ENCODE results near the gene TMEM86B. TPM values are rescaled to one million over a fixed set of nuclear protein-coding genes. Genes with fewer than 3 reads are reported as not detected.
A peak's percentile ranks its signal among the peaks of the same experiment; 100 is the strongest.

Gene TMEM86B
- total RNA-seq, 1 experiment from 2014 or later: 14.2 TPM

- in situ Hi-C loops (cut with HindIII; ENCODE audit: low pct_unique_long_range_greater_than_20kb, low sequenced_read_pairs): no loop called here
- intact Hi-C loops (cut with micrococcal nuclease; ENCODE audit: unreplicated experiment): no loop called here
- ATAC-seq (no peak), DNase-seq (ENCODE audit: low read depth, low spot score) (no peak)
- CTCF ChIA-PET: no interaction called here
- POLR2A ChIA-PET: interaction anchor here (0.6 kb wide), 1 partner anchor 114 kb away, joined by 8 read pairs; no protein-coding TSS in a partner anchor
- H3K4me3 ChIP-seq (ENCODE audit: low read depth in 2 of 2, low read length in 2 of 2): no peak overlapping the region
- peaks cover 14% of the 10 kb centered on the region for H3K4me1 ChIP-seq (ENCODE audit: control insufficient read depth, insufficient read depth, low read length)
- H3K9me3 ChIP-seq (ENCODE audit: control insufficient read depth, insufficient read depth, low read depth, low read length): no peaks in the 10 kb centered on the region
- H3K27me3 ChIP-seq (ENCODE audit: control insufficient read depth, insufficient read depth, low read length): no peaks in the 10 kb centered on the region
- TF ChIP-seq SIN3A (IDR thresholded peaks at IDR 0.05; ENCODE audit: borderline replicate concordance, insufficient read depth, low read depth, low read length) (no peak), TCF7L2 (IDR thresholded peaks at IDR 0.05; ENCODE audit: low read depth, low read length) (no peak), POLR2AphosphoS5 (IDR thresholded peaks at IDR 0.05; ENCODE audit: low read depth, low read length) (no peak), REST (IDR thresholded peaks at IDR 0.05; ENCODE audit: insufficient read depth in 1 of 2, low read depth in 2 of 2, low read length in 1 of 2) (no peak), CTCF (IDR thresholded peaks at IDR 0.05) (no peak)
- H3K36me3 ChIP-seq (ENCODE audit: control insufficient read depth, insufficient read depth, low read length): peaks cover 5% of the 10 kb centered on the region; the same call in 1 of the 2 replicates
- H3K27ac ChIP-seq (ENCODE audit: low read length): no peak overlapping the region
- no TSS peak for BruUV-seq (replicated peaks)
These were observed 33.1 kb upstream of the TMEM86B start for GRCh38 chr19:55261671-55262126.

- Histone ChIP-seq H3K27ac (ENCODE audit: low read length) (peak overlapping the region; percentile 99), H3K27me3 (ENCODE audit: control insufficient read depth, insufficient read depth, low read length) (no peaks in the 10 kb centered on the region), H3K4me3 (ENCODE audit: low read depth in 2 of 2, low read length in 2 of 2) (peak overlapping the region; percentile 74 to 96), H3K36me3 (ENCODE audit: control insufficient read depth, insufficient read depth, low read length) (peaks cover 5% of the 10 kb centered on the region; the same call in 1 of the 2 replicates), H3K9me3 (ENCODE audit: control insufficient read depth, insufficient read depth, low read depth, low read length) (no peaks in the 10 kb centered on the region), H3K4me1 (ENCODE audit: control insufficient read depth, insufficient read depth, low read length) (peaks cover 32% of the 10 kb centered on the region)
- ChIA-PET POLR2A (interaction anchor here (0.5 to 0.9 kb wide), 7 partner anchors 13 to 286 kb away, joined by 3 to 9 read pairs (median 4); partner anchors contain the start of genes HSPBP1 and SBK3), CTCF (interaction anchor here (0.6 to 0.7 kb wide), 2 partner anchors 109 to 224 kb away, joined by 5 to 8 read pairs; no protein-coding TSS in a partner anchor)
- DNase-seq (ENCODE audit: low read depth, low spot score) (no peak), ATAC-seq (no peak)
- intact Hi-C loops (cut with micrococcal nuclease; ENCODE audit: unreplicated experiment): no loop called here
- in situ Hi-C loops (cut with HindIII; ENCODE audit: low pct_unique_long_range_greater_than_20kb, low sequenced_read_pairs): no loop called here
- BruUV-seq (replicated peaks): TSS peak; percentile 99
- no peak for TF ChIP-seq REST (IDR thresholded peaks at IDR 0.05; ENCODE audit: insufficient read depth in 1 of 2, low read depth in 2 of 2, low read length in 1 of 2)
- TF ChIP-seq TCF7L2 (IDR thresholded peaks at IDR 0.05; ENCODE audit: low read depth, low read length): no peak
- TF ChIP-seq CTCF (IDR thresholded peaks at IDR 0.05): no peak
- TF ChIP-seq POLR2AphosphoS5 (IDR thresholded peaks at IDR 0.05; ENCODE audit: low read depth, low read length): no peak
- TF ChIP-seq SIN3A (IDR thresholded peaks at IDR 0.05; ENCODE audit: borderline replicate concordance, insufficient read depth, low read depth, low read length): no peak
These were observed 31.1 kb upstream of the TMEM86B start for GRCh38 chr19:55259540-55260210.
